HUES48 (cell line): ENCODE measurements around the gene URM1.

Experiments used
- H3K27ac ChIP-seq: one replicate; pipeline ENCODE4 v1.7.0; 2013; ENCODE audit warnings: low read depth, low read length, inconsistent platforms
- H3K27me3 ChIP-seq: 2 replicates; pipeline ENCODE4 v1.6.1; 2013; ENCODE audit warnings: mild to moderate bottlenecking, low read length; ENCODE audit not compliant: control insufficient read depth, insufficient read depth
- H3K36me3 ChIP-seq: 2 replicates; pipeline ENCODE4 v1.6.1; 2013; ENCODE audit warnings: low read length; ENCODE audit not compliant: control insufficient read depth, insufficient read depth
- H3K4me1 ChIP-seq: 2 replicates; pipeline ENCODE4 v1.6.1; 2013; ENCODE audit warnings: mild to moderate bottlenecking, low read length; ENCODE audit not compliant: control insufficient read depth, insufficient read depth
- H3K4me3 ChIP-seq: 2 replicates; pipeline ENCODE4 v1.5.1; 2013; ENCODE audit warnings: mild to moderate bottlenecking, low read depth, low read length
- H3K9ac ChIP-seq: 2 replicates; pipeline ENCODE4 v1.6.1; 2013; ENCODE audit warnings: mild to moderate bottlenecking, low read depth, low read length, moderate library complexity
- H3K9me3 ChIP-seq: 2 replicates; pipeline ENCODE4 v1.6.1; 2013; ENCODE audit warnings: low read length; ENCODE audit not compliant: control insufficient read depth, insufficient read depth

The URM1 gene

DNA sequence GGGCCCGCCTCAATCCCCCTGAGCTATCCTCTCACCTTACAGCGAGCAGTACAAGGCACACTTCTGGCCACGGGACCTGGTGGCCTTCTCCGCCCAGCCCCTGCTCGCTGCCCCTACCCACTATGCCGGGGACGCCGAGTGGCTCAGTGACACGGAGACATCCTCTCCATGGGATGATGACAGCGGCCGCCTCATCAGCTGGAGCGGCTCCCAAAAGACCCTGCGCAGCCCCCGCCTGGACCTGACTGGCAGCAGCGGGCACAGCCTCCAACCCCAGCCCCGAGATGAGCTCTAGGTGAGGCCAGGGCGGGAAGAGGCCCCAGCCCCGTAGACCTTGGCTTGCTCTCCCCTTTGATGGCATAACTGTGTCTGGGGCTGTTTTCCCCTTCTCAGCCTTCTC, 64.4 kb downstream of the URM1 start:
- Histone ChIP-seq H3K36me3 (no peaks in the 10 kb centered on the region), H3K9me3 (no peaks in the 10 kb centered on the region), H3K9ac (no peak overlapping the region), H3K27me3 (no peaks in the 10 kb centered on the region), H3K4me1 (no peaks in the 10 kb centered on the region), H3K4me3 (no peak overlapping the region), H3K27ac (no peak overlapping the region)

DNA sequence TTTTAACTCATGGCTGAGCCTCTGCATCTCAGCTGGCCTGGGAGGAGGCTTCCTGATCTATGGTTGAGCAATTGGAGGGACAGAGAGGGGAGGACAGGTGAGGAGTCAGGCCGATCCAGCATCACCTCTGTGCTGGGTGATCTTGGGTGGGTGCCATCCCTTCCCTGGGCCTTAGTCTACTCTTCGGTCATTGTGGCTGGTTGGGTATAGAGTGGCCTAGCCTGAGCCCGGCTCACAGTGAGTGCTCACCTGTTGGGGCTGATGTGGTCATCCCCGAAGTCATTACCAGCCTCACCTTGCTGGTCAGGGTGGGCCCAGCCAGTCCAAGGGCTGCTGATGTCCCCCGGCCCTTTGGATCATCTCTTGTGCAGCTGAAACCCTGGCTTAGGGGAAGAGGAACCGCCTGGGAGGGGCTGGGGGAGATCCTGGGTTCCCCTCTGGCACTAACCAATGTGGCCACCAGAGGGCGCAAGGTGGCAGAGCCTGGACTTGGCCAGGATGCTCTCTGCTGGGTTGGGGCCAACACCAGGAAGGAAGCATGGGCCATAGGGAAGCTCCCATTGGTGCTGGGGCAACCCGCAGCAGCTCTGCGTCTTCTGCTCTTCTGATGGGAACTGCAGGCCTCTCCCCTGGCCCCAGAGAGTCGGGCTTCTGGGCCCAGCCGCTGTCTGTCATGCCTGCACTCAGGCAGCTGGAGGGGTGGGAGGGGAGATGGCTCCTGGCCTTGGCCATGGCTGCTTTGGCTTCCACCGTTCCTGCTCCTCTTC, 67.4 kb downstream of the URM1 start:
- Histone ChIP-seq H3K27me3 (no peaks in the 10 kb centered on the region; the same call in 1 of the 2 replicates), H3K4me1 (no peaks in the 10 kb centered on the region), H3K9ac (no peak overlapping the region), H3K4me3 (no peak overlapping the region), H3K27ac (no peak overlapping the region), H3K36me3 (no peaks in the 10 kb centered on the region), H3K9me3 (no peaks in the 10 kb centered on the region)

DNA sequence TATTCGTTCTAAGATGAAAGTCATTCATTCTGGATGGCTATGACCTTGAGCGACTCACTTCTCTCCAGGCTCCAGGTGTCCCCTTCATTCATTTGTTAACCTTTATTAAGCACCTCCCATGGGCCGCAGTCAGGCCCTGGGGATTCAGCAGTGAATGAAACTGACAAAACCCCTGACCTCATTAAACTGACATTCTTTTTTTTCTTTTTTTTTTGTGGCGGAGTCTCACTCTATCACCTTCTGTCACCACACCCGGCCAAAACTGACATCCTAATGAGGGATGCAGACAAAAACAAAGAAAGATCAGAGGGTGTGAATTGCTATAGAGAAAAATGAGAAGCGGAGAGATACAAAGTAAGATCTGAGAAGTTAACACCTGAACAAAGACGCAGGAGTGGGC, 68.1 kb downstream of the URM1 start:
- Histone ChIP-seq H3K9me3 (no peaks in the 10 kb centered on the region), H3K27me3 (no peaks in the 10 kb centered on the region; the same call in 1 of the 2 replicates), H3K9ac (no peak overlapping the region), H3K27ac (no peak overlapping the region), H3K36me3 (no peaks in the 10 kb centered on the region), H3K4me3 (no peak overlapping the region), H3K4me1 (no peaks in the 10 kb centered on the region)
